Lower leg skin (tissue), 4 donors: ENCODE data around the gene PEX10. TPM values are rescaled to one million over a fixed set of nuclear protein-coding genes. Genes with fewer than 3 reads are reported as not detected.

Experiments used
- DNase-seq, 2 donors: peaks; one replicate each; pipeline ENCODE4 v3.0.0-alpha.2; 2019; ENCODE audit warnings: low spot score in 2 of 2
- H3K4me3 ChIP-seq: fragments of 200-600 bp; sonication (generic); 2 replicates; pipeline ENCODE4 v1.5.1; 2017; ENCODE audit warnings: mild to moderate bottlenecking, low read depth; ENCODE audit not compliant: poor library complexity, severe bottlenecking
- CTCF ChIP-seq, 3 donors: fragments of 450-650 bp; IDR thresholded peaks; one replicate each; pipeline ENCODE4 v1.5.1; 2016; ENCODE audit warnings: antibody characterized with exemption in 3 of 3, mild to moderate bottlenecking in 3 of 3, moderate library complexity in 2 of 3
- POLR2A ChIP-seq, 2 donors: fragments of 450-650 bp; IDR thresholded peaks; one replicate each; pipeline ENCODE4 v1.6.1; 2016 to 2017; ENCODE audit warnings: antibody characterized with exemption in 2 of 2, mild to moderate bottlenecking in 1 of 2, moderate library complexity in 1 of 2
- WGBS, 2 donors: methylation state at CpG; one replicate each; pipeline ENCODE4 v1.1.5; 2018; 5-methylcytosine and 5-hydroxymethylcytosine counted together
- intact Hi-C: fragments of 100-400 bp; cut with DNase I; formaldehyde crosslinking; loops from one replicate; pipeline ENCODE4 v1.15.0; 2023; ENCODE audit warnings: low total_unique reads
- total RNA-seq, 4 donors: library from RNA; depleted of rRNA; stranded (reverse); fragments of >200 nt; gene quantifications; one replicate each; pipeline ENCODE4 v1.1.0, GENCODE V29; 2016

PEX10 gene
- total RNA-seq, 4 donors from 2014 or later, result 18.3 to 35.9 (median 27.7) TPM

DNA sequence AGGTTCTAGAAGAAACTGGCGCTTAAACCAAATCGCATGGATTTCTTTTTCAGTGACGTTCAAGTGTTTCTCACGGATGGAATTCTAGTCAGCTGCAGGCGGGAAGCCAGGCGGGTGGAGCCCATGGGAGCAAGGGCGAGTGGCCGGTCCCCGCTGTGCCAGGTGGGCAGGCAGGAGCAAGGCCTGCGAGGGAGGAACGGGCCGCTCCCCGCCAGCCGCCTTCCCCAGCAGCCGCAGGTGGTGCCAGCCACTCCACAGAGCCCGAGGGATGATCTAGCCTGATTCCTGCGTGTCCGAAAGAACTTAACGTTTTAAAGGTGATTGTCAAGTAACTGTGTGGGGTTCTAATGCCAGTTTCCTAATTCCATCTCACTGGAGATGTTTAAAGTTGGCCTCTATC, 9.1 kb downstream of the PEX10 start:
- intact Hi-C loops, result no loop called here
- WGBS, 2 donors, result 66 to 71% methylated on average over 19 of the region's 19 CpGs
- H3K4me3 ChIP-seq, result no peak overlapping the region
- TF ChIP-seq CTCF (IDR thresholded peaks at IDR 0.05) (no peak), POLR2A (IDR thresholded peaks at IDR 0.05) (no peak)
- no peak for DNase-seq

DNA sequence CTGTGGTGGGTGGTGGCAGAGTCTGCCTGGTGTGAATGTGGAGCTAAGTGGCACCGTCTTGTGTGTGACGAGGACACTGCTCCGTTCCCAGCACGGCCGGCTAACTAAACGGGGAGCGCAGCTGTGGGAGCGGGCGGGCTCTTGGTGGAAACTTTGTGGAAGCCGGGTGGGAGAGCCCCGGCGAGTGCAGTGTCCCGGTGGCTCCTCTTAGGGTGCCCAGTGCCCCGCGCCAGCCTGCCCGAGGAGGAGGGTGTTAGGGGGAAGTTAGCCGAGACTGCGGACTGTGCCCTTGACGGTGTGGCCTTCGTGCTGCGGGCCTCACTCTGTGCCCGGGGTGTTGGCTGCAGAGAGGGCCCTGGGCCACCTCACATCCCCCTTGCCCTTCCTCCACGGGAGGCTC, 9.9 kb downstream of the PEX10 start:
- intact Hi-C loops, result no loop called here
- TF ChIP-seq CTCF (IDR thresholded peaks at IDR 0.05), result no peak
- no peak for TF ChIP-seq POLR2A (IDR thresholded peaks at IDR 0.05)

DNA sequence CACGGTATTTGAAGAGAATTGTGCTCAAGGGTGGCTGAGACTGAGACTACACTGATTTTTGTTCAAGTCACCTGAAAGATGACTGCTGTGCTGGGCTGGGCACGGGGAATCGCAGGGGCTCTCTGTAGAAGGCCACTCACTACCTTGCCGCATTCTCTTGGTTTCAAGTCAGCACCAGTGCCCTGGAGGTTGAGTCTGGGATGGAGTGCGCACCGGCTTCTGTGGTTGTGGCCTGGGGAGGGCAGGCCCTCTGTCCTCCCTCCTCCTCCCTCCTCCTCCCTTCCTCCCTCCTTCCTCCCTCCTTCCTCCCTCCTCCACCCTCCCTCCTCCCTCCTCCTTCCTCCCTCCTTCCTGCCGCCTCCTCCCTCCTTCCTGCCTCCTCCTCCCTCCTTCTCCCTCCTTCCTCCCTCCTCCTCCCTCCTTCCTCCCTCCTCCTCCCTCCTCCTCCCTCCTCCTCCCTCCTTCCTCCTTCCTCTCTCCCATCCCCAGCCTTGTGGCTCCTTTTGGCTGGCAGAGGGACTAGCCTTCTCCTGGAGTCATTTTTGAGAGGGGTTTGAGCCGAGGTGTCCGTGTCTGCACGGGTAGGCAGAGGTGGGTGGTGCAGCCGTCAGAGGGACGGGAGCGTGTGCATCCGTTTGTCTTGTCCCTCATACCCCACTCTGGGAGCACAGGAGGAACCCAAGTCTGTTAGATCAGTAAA, 11.3 kb downstream of the PEX10 start:
- no peak for DNase-seq
- intact Hi-C loops, result no loop called here
- H3K4me3 ChIP-seq, result no peak overlapping the region
- TF ChIP-seq POLR2A (IDR thresholded peaks at IDR 0.05) (no peak), CTCF (IDR thresholded peaks at IDR 0.05) (no peak)
- 81 to 88% methylated on average over 13 to 14 of the region's 14 CpGs for WGBS, 2 donors

More for the DNA sequence above, 9.9 kb downstream of the PEX10 start:
- no peak for DNase-seq
- no peak overlapping the region for H3K4me3 ChIP-seq
- 90 to 91% methylated on average over 22 of the region's 23 CpGs for WGBS, 2 donors

GRCh38 chr1:2400576-2400909, 11.8 kb downstream of the PEX10 start:
- intact Hi-C loops, result no loop called here
- TF ChIP-seq CTCF (IDR thresholded peaks at IDR 0.05), result no peak
- TF ChIP-seq POLR2A (IDR thresholded peaks at IDR 0.05), result no peak
- WGBS, 2 donors, result 86 to 91% methylated on average over 10 of the region's 10 CpGs
- no peak overlapping the region for H3K4me3 ChIP-seq
- DNase-seq, result no peak

DNA sequence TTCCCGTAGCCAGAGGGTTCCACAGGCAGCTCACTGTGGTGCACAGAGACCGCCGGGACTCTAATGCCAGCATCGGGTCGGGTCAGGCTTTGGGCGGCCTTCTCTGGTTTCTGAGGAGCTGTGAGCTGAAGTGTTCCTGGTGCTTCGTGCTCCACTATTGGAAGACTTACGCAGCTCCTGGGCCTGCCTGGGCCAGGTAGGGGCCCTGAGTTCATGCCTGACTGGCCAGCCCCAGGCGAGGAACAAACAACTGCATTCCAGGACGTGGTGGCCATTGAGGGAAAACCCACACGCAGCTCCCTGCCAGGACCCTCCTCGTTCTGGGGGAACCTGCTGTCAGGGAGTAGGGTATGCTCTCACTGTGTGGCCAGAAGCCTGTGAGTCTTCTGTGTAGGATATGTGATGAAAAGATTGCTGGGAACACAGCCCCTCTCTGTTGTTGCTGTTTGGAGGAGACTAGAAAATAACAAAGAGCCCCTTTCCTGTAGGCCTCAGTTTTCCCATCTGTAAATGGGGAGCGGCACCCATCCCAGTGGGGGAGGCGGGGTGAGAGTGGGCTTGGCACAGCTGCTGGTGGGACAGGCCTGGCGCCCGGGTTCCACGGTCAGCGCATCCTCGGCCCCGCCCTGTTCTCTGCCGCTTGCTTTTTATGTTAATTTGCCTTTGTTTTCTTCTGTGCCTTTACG, 12.3 kb downstream of the PEX10 start:
- WGBS, 2 donors, result 83 to 84% methylated on average over 14 to 17 of the region's 22 CpGs
- no peak for DNase-seq
- no peak overlapping the region for H3K4me3 ChIP-seq
- TF ChIP-seq CTCF (IDR thresholded peaks at IDR 0.05) (no peak), POLR2A (IDR thresholded peaks at IDR 0.05) (no peak)
- intact Hi-C loops, result no loop called here
